ENCODE data around the gene LIM2.

DNA sequence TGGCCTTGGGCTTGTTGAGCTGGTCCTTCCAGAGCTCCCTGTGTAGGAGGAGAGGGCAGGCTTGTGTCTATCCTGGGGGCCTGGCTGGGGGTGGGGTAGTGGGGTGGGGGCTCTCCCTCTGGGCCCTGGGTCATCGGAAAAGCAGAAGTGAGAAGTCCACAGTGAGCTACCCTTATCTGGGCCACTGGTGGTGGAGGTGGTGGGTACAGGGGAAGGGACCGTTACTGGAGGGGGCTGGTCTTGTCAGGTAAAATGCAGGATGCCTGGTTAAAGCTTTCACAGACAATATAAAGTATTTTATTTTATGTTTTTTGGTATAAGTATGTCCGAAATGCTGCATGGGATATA, 30.0 kb upstream of the LIM2 start:
- TF ChIP-seq BHLHE40 (IDR thresholded peaks at IDR 0.05; ENCODE audit: borderline replicate concordance) (no peak), HDGF (IDR thresholded peaks at IDR 0.05; ENCODE audit: borderline replicate concordance) (no peak), SP1 (IDR thresholded peaks at IDR 0.05) (no peak), ELF4 (IDR thresholded peaks at IDR 0.05) (no peak), NFRKB (IDR thresholded peaks at IDR 0.05) (no peak), LEF1 (IDR thresholded peaks at IDR 0.05; ENCODE audit: borderline replicate concordance) (no peak), ARNT (IDR thresholded peaks at IDR 0.05) (no peak), L3MBTL2 (conservative IDR thresholded peaks at IDR 0.05) (no peak)
- TF ChIP-seq, protein P1, sequence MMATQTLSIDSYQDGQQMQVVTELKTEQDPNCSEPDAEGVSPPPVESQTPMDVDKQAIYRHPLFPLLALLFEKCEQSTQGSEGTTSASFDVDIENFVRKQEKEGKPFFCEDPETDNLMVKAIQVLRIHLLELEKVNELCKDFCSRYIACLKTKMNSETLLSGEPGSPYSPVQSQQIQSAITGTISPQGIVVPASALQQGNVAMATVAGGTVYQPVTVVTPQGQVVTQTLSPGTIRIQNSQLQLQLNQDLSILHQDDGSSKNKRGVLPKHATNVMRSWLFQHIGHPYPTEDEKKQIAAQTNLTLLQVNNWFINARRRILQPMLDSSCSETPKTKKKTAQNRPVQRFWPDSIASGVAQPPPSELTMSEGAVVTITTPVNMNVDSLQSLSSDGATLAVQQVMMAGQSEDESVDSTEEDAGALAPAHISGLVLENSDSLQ (IDR thresholded peaks at IDR 0.05), result no peak

Data from HEK293T (cell line).